Activated B cell treated with CpG ODN at 0.5 μM for 24 hours (primary cell): ENCODE measurements around the gene SLC23A3. TPM values are rescaled to one million over a fixed set of nuclear protein-coding genes. Genes with fewer than 3 reads are reported as not detected.

Experiments
- ATAC-seq: fragments of 200-7000 bp; cut with Tn5 transposase; one replicate; pipeline ENCODE4 v1.10.0; 2021; ENCODE audit warnings: low read depth, mild to moderate bottlenecking, moderate library complexity
- CTCF ChIA-PET: fragments of 350-600 bp; sonication (Branson Sonifier 250); formaldehyde crosslinking; loops from one replicate; lab custom pipeline; 2021; ENCODE audit warnings: antibody characterized with exemption; lab: Charles Lee
- POLR2A ChIA-PET: fragments of 350-600 bp; sonication (Branson Sonifier 250); formaldehyde crosslinking; loops from one replicate; lab custom pipeline; 2021; ENCODE audit warnings: antibody characterized with exemption; lab: Charles Lee
- DNase-seq: peaks from one replicate; pipeline ENCODE4 v3.0.0; 2022
- H3K27ac Mint-ChIP-seq: one replicate; pipeline ENCODE4 v1.8.0; 2020; ENCODE audit warnings: mixed read lengths
- H3K27me3 Mint-ChIP-seq: one replicate; pipeline ENCODE4 v1.8.0; 2021; ENCODE audit warnings: mixed read lengths
- H3K36me3 Mint-ChIP-seq: one replicate; pipeline ENCODE4 v1.8.0; 2021; ENCODE audit warnings: low read depth, mixed read lengths
- H3K4me1 Mint-ChIP-seq: one replicate; pipeline ENCODE4 v1.8.0; 2021; ENCODE audit warnings: mixed read lengths
- H3K4me3 Mint-ChIP-seq: one replicate; pipeline ENCODE4 v1.8.0; 2020; ENCODE audit warnings: mild to moderate bottlenecking, mixed read lengths
- H3K9me3 Mint-ChIP-seq: one replicate; pipeline ENCODE4 v1.8.0; 2020; ENCODE audit warnings: mixed read lengths
- intact Hi-C: fragments of 100-400 bp; cut with micrococcal nuclease; formaldehyde crosslinking; loops from one replicate; pipeline ENCODE4 v1.15.1; 2024
- total RNA-seq: library from RNA; stranded (reverse); gene quantifications from 2 replicates; pipeline ENCODE4 v1.2.3, GENCODE V29; 2022
- TF ChIP-seq, protein P1 (sequence below): fragments of 200-600 bp; IDR thresholded peaks from one replicate; pipeline ENCODE4 v1.8.0; 2022; ENCODE audit warnings: antibody characterized with exemption, mild to moderate bottlenecking

The SLC23A3 gene
- total RNA-seq, 1 donor from 2014 or later, result 4.9 TPM

GRCh38 chr2:219118504-219118903 is 51.3 kb downstream of the SLC23A3 start:
- Mint-ChIP-seq H3K27me3 (no peaks in the 10 kb centered on the region), H3K27ac (no peak overlapping the region), H3K4me3 (no peak overlapping the region), H3K4me1 (no peaks in the 10 kb centered on the region), H3K9me3 (no peaks in the 10 kb centered on the region), H3K36me3 (peaks cover 22% of the 10 kb centered on the region)
- intact Hi-C loops, result loop anchor here (5.0 kb wide), 1 partner anchor 136 kb away; no protein-coding TSS in a partner anchor
- TF ChIP-seq, protein P1, sequence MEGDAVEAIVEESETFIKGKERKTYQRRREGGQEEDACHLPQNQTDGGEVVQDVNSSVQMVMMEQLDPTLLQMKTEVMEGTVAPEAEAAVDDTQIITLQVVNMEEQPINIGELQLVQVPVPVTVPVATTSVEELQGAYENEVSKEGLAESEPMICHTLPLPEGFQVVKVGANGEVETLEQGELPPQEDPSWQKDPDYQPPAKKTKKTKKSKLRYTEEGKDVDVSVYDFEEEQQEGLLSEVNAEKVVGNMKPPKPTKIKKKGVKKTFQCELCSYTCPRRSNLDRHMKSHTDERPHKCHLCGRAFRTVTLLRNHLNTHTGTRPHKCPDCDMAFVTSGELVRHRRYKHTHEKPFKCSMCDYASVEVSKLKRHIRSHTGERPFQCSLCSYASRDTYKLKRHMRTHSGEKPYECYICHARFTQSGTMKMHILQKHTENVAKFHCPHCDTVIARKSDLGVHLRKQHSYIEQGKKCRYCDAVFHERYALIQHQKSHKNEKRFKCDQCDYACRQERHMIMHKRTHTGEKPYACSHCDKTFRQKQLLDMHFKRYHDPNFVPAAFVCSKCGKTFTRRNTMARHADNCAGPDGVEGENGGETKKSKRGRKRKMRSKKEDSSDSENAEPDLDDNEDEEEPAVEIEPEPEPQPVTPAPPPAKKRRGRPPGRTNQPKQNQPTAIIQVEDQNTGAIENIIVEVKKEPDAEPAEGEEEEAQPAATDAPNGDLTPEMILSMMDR, result no peak
- DNase-seq (no peak), ATAC-seq (no peak)
- ChIA-PET POLR2A (no interaction called here), CTCF (interaction anchor here (0.7 to 4.4 kb wide), 5 partner anchors 15 to 267 kb away, joined by 3 to 39 read pairs (median 4); no protein-coding TSS in a partner anchor)

- intact Hi-C loops, result loop anchor here (5.0 kb wide), 1 partner anchor 135 kb away; no protein-coding TSS in a partner anchor
- Mint-ChIP-seq H3K4me3 (no peak overlapping the region), H3K36me3 (peaks cover 16% of the 10 kb centered on the region), H3K27ac (no peak overlapping the region), H3K27me3 (no peaks in the 10 kb centered on the region), H3K9me3 (no peaks in the 10 kb centered on the region), H3K4me1 (no peaks in the 10 kb centered on the region)
- DNase-seq, result no peak
- ChIA-PET POLR2A (interaction anchor here (0.7 kb wide), 1 partner anchor 329 kb away, joined by 3 read pairs; no protein-coding TSS in a partner anchor), CTCF (interaction anchor here (1.2 to 4.4 kb wide), 5 partner anchors 9 to 266 kb away, joined by 3 to 39 read pairs (median 4); no protein-coding TSS in a partner anchor)
- TF ChIP-seq, protein P1, result no peak
- ATAC-seq, result no peak
These were observed 52.8 kb downstream of the SLC23A3 start for GRCh38 chr2:219116776-219117646.

DNA sequence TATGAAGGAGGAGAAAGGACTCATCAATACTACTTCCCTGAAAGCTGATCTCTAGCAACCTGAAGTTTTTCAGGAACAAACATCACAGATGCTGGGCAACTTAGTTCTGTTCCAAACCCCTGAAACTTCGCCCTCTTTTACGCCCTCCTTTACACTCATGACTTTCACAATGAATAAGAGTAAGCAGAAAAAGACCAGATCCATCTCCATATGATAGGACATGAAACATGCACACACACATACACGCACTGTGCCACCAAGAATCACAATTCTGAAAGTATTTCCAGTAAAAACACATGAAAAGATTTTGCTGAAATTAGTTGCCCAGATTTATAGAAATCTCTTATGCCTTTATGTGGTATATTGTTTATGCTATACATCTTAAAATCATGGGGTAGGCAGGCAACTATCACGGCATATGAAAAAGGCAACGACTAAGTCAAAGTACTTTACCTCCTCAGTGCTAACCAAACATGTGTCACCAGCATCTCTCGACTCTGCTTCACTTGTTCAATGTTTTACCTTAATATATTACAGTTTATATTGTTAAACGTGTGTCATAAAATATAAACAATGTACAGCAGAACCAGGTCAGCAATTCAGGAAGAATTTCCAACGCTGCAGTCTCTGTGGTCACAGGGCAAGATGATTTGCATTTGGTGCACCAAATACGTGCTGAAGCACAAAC is 57.0 kb downstream of the SLC23A3 start:
- ATAC-seq, result no peak
- intact Hi-C loops, result no loop called here

GRCh38 chr2:219112062-219112406 is 57.8 kb downstream of the SLC23A3 start:
- Mint-ChIP-seq H3K36me3 (peaks cover 17% of the 10 kb centered on the region), H3K9me3 (no peaks in the 10 kb centered on the region), H3K4me1 (no peaks in the 10 kb centered on the region), H3K4me3 (no peak overlapping the region), H3K27ac (no peak overlapping the region), H3K27me3 (no peaks in the 10 kb centered on the region)
- intact Hi-C loops, result no loop called here
- ChIA-PET CTCF (interaction anchor here (0.8 kb wide), 1 partner anchor 233 kb away, joined by 3 read pairs; no protein-coding TSS in a partner anchor), POLR2A (no interaction called here)
- DNase-seq, result no peak
- TF ChIP-seq, protein P1, result no peak
- ATAC-seq, result no peak

More for the DNA sequence above, 57.0 kb downstream of the SLC23A3 start:
- Mint-ChIP-seq H3K36me3 (peaks cover 21% of the 10 kb centered on the region), H3K4me3 (no peak overlapping the region), H3K9me3 (no peaks in the 10 kb centered on the region), H3K4me1 (no peaks in the 10 kb centered on the region), H3K27ac (no peak overlapping the region), H3K27me3 (no peaks in the 10 kb centered on the region)
- CTCF ChIA-PET, result no interaction called here
- DNase-seq, result no peak
- POLR2A ChIA-PET, result no interaction called here
- TF ChIP-seq, protein P1, result no peak

Other genes starting within 250 kb of the SLC23A3 start
- 0.07 TPM in 1 of 2 replicates, not detected in the other for gene CDK5R2, start 210.4 kb downstream of the SLC23A3 start, total RNA-seq
- gene FEV, start 184.8 kb downstream of the SLC23A3 start, total RNA-seq, result not detected in 2 replicates
- not detected in 2 replicates for gene CRYBA2, start 176.6 kb downstream of the SLC23A3 start, total RNA-seq
- not detected in 2 replicates for gene CFAP65, start 128.5 kb downstream of the SLC23A3 start, total RNA-seq
- 0.10 TPM in 1 of 2 replicates, not detected in the other for gene IHH, start 109.1 kb downstream of the SLC23A3 start, total RNA-seq
- 19.1 and 25.0 TPM in 2 replicates for gene NHEJ1, start 9.2 kb downstream of the SLC23A3 start, total RNA-seq
- 144 and 147 TPM in 2 replicates for gene CNPPD1, start 6.9 kb upstream of the SLC23A3 start, total RNA-seq
- 60.5 and 78.6 TPM in 2 replicates for gene RETREG2, start 8.2 kb upstream of the SLC23A3 start, total RNA-seq
- 39.9 and 47.2 TPM in 2 replicates for gene ZFAND2B, start 36.8 kb upstream of the SLC23A3 start, total RNA-seq
- gene ABCB6, start 48.9 kb upstream of the SLC23A3 start, total RNA-seq, result 12.1 and 16.6 TPM in 2 replicates
- 28.3 and 38.3 TPM in 2 replicates for gene ATG9A, start 59.6 kb upstream of the SLC23A3 start, total RNA-seq
- gene ANKZF1, start 59.8 kb upstream of the SLC23A3 start, total RNA-seq, result 96.0 and 105 TPM in 2 replicates
- 4.5 and 4.6 TPM in 2 replicates for gene GLB1L, start 75.4 kb upstream of the SLC23A3 start, total RNA-seq
- gene STK16, start 75.5 kb upstream of the SLC23A3 start, total RNA-seq, result 31.0 and 36.5 TPM in 2 replicates
- gene TUBA4B, start 83.2 kb upstream of the SLC23A3 start, total RNA-seq, result 0.20 TPM in 1 of 2 replicates, not detected in the other
- 184 and 192 TPM in 2 replicates for gene TUBA4A, start 83.9 kb upstream of the SLC23A3 start, total RNA-seq
- 59.0 and 71.1 TPM in 2 replicates for gene DNAJB2, start 109.3 kb upstream of the SLC23A3 start, total RNA-seq
- not detected in 2 replicates for gene PTPRN, start 139.4 kb upstream of the SLC23A3 start, total RNA-seq
- not detected in 2 replicates for gene RESP18, start 162.7 kb upstream of the SLC23A3 start, total RNA-seq
- 89.0 and 93.4 TPM in 2 replicates for gene DNPEP, start 217.9 kb upstream of the SLC23A3 start, total RNA-seq
- gene DES, start 248.3 kb upstream of the SLC23A3 start, total RNA-seq, result not detected in 2 replicates